COLO668 (cell line): ENCODE data around the gene NDUFC2.
"Not testable (repeated sequence)": the region's sequence is repeated elsewhere in the genome, so short reads cannot be mapped to it uniquely, and the experiment has no call there.

ENCODE experiments used
- DNase-seq: peaks from one replicate; lab custom pipeline; 2025; ENCODE audit not compliant: unreplicated experiment; lab: John Stamatoyannopoulos, UW

The NDUFC2 gene

DNA sequence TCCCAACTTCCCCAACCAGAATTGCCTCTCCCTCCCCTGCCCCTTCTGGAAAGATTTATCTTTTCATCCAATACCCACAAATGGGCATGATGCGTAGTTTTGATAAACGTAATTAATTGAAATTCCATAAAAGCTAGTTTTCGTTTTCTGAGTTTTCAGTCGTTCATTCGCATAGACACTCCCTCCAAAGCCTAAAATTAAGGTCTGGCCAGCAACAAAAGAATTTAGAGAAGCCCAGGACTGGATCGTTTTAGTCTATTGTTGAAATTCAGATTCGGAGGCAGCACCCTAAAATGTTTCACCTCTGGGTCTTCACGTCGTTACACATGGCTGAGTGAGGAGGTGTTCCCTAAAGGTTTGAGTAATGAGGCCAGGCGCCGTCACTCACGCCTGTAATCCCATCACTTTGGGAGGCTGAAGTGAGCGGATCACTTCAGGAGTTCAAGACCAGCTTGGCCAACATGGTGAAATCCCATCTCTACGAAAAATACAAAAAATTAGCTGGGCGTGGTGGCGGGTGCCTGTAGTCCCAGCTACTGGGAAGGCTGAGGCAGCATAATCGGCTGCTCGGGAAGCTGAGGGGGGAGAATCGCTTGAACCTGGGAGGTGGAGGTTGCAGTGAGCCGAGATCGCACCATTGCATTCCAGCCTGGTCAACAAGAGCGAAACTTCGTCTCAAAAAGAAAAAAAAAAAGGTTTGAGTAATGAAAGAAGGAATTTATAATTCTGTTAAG, 589 bp upstream of the NDUFC2 start:
- DNase-seq = no peak

DNA sequence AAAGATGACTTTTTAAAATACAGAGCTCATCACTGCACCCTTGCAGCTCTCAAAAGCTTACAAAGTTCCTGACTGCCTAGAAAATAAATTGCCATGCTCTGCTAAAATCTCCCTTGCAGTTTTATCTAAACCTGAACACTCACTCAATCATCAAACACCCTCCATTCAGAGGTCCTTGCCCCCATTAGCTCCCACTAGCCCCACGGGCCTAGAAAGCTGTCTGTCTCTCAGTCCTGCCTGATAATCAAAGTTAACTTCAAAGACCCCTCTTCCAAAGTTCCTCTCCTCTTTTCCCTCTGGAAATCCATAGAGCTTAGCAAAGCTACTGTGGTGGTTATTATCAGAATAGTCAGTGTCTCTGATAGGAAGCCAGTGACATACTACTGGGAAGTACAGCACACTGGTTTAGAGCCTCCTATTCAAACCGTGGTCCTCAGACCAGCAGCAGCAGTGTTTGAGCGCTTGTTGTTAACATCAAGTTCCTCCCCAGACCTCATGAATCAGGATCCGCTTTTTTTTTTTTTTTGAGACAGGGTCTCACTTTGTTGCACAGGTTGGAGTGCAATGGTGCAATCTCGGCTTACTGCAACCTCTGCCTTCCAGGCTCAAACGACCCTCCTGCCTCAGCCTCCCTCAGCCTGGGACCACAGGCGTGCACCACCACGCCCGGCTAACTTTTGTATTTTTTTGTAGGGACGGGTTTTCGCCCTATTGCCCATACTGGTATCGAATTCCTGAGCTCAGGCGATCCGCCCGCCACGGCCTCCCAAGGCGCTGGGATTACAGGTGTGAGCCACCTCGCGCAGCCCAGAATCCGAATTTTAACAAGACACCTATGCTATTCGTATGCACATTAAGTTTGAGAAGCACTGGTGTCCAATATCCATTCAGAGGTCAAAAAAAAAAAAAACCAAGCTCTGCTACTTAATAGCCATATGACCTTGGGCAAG, 1.2 kb downstream of the NDUFC2 start:
- DNase-seq = no peak

GRCh38 chr11:78077592-78077991, 2.1 kb downstream of the NDUFC2 start:
- DNase-seq = not testable (repeated sequence)

GRCh38 chr11:78076733-78077403, 2.8 kb downstream of the NDUFC2 start:
- no peak for DNase-seq

DNA sequence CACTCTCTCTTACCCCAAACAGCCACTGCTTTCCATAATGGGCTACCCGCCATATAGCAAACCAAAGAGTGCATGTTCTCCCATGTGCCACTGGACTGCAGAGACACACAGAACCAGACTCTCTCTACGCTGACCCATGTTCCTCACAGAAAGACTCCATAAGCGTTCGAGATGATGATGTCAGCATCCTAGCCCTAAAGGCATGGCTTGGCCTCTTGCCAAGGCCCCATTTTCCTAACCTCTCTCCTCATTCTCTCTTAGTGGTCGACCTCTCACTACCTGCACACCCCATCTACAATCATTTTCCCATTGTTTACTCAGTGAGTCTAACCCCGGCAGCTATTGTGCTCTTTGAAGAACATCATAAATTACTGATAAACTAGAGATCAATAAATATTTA, 4.9 kb downstream of the NDUFC2 start:
- no peak for DNase-seq

- DNase-seq = no peak
These were observed 7.2 kb downstream of the NDUFC2 start for GRCh38 chr11:78072455-78072854.

- no peak for DNase-seq
These were observed 7.9 kb downstream of the NDUFC2 start for GRCh38 chr11:78071717-78072116.

DNA sequence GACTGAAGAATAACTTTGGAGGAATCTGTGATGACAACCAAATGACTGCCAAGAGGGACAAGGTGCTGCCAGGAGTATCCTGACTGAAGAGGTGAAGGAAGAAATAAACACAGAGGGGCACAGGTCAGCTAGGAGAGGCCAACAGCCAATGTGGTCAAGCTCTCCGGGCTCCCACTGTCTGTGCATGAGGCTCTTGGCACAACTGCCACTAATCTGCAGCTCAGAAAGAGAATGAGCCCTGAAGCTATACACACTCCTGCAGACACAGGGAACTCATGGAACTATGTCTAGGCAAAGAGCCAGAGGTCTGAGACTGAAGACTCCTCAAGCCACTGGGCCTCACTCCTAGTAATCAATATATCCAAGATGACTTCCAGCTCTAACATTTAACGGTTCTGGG, 9.0 kb downstream of the NDUFC2 start:
- DNase-seq = no peak

DNA sequence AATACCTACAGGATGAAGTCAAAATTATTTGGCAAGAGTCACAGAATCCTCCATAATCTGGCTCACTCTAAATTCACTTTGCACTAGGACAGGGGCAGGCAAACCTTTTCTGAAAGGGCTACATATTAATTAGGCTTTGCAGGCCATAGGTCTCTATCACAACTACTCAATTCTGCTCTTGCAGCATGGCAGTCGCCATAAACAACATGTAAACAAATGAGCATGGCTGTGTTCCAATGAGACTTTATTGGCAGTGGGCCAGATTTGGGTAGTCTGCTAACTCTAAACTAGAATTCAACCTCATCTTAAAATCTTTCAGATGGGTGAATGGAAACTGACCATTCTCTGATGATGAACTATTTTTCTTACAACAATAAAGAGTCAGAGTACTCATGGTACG, 10.2 kb downstream of the NDUFC2 start:
- peak; percentile 27 for DNase-seq

DNA sequence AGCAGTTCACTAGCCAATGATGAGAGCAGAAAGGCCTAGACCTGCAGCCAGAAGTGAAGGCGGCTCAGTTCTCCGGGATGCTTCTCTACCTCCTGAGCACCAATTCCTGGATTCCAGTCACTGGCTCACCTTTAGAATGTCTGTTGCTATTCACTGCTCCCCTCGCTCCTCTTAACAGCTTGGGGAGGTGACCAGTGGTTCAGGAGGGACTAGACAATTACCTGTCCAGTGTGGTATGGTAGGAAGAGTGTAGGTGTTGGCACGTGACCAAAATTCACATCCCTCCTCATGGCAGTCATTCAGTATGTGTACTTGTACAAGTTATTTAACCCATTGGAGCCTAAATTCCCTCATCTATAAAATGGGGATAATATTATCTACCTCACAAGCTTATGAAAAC, 12.0 kb downstream of the NDUFC2 start:
- DNase-seq = no peak

DNA sequence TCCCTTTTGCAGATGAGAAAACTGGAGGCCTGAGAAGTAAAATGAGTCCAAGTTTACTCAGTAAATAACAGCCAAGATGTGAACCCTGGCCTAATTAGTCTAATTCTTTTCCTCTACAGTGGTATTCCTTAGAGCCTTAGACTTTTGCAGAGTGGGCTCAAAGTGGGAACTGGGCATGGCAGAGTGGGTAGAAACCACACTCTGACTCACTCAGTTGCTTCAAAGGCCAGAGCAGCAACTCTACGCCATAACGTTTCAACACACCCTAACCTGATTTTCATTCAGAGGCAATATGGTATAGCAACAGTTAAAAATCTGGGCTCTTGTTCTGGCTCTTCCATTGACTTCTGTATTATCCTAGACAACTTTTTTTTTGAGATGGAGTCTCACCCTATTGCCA, 13.2 kb downstream of the NDUFC2 start:
- DNase-seq = no peak

DNA sequence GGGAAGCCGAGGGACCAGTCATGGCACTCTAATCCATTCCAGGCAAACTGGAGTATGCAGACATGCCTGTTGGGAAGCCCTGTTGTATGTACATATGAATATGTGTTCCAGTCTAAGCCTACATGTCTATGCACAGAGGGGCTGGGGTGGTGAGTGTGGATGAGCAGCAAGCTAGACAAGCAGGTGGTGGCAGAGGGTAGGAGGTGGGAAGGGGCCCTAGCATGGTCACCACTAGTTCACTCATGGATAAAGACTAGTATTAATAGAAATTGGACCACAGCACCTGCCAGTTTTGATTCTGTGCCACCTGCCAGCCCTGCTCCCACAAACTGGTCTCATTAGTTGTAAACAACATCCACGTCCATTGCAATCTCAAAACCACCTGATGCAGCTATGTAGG, 14.5 kb downstream of the NDUFC2 start:
- DNase-seq = no peak

- no peak for DNase-seq
These were observed 16.1 kb downstream of the NDUFC2 start, which contains the start of gene THRSP for GRCh38 chr11:78063440-78064181. Gene THRSP (plus strand): TSS chr11:78063861. CDS start chr11:78063882, 21 bp downstream.

GRCh38 chr11:78062671-78063070, 17.0 kb downstream of the NDUFC2 start:
- no peak for DNase-seq

- no peak for DNase-seq
These were observed 17.7 kb downstream of the NDUFC2 start for GRCh38 chr11:78061921-78062311.

GRCh38 chr11:78061088-78061920, 18.4 kb downstream of the NDUFC2 start:
- no peak for DNase-seq

DNA sequence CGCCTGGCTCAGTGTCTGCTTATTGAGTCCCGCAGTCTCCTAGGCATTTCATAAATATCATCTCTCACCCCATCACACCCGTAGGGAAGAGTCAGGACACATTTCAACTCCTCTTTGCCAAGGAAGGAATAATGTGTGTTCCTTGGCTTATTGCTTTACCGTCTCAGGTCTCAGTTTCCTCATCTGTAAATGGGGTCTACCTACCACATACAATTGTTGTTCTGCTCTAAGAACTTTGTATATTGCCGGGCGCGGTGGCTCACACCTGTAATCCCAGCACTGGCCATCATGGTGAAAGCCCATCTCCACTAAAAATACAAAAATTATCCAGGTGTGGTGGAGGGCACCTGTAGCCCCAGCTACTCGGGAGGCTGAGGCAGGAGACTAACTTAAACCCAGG, 19.1 kb downstream of the NDUFC2 start:
- no peak for DNase-seq

DNA sequence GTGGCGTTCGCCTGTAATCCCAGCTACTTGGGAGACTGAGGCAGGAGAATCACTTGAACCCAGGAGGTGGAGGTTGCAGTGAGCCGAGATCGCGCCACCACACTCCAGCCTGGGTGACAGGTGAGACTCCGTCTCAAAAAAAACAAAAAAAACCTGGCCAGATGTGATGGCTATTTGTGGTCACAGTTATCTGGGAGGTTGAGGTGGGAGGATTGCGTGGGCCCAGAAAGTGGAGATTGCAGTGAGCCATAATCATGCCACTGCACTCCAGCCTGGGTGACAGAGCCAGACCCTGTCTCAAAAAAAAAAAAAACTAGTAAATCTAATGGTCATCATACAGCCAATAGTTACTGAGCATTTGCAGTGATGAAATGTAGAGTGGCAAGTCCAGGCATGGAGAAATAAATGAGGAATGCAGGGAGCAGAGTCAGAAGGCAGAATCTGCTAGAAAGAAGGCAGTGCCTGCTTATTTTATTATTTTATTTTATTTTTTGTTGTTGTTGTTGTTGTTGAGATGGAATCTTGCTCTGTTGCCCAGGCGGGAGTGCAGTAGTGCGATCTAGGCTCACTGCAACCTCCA, 19.8 kb downstream of the NDUFC2 start:
- DNase-seq = not testable (repeated sequence)

DNA sequence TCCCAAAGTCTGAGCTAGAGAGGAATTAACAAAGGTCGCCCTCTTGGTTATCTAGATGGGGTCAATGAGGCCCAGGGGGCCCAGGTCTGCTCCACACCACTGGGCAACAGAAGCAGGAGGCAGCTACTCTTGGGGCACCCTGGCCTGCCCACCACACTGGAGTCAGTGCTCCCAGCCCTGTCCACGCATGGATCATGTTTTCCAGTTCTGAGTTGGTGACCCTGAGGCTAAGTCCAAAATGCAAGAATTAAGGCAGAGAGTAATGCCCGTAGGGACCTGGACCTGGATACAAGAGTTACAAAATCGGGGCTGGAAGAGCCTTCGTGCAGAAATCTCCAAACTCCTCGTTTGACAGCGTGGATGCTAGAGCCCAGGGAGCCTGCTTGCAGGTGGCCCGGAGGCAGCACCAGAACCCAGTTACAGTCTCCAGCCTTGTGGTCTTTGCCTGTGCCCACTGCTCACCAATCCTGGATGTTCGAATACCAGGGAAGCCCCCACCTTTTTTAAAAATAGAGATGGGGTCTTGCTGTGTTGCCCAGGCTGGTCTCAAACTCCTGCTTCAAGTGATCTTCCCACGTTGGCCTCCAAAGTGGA, 22.1 kb downstream of the NDUFC2 start:
- DNase-seq = no peak
